ENCODE data around the gene CYP4F22. TPM values are rescaled to one million over a fixed set of nuclear protein-coding genes. Genes with fewer than 3 reads are reported as not detected.

CYP4F22 gene
- total RNA-seq, 1 experiment from 2014 or later, result not detected

GRCh38 chr19:15564534-15565168, 56.3 kb downstream of the CYP4F22 start:
- no TSS peak for BruUV-seq (replicated peaks)
- intact Hi-C loops (cut with micrococcal nuclease), result no loop called here
- CTCF ChIA-PET, result no interaction called here
- H3K27ac Mint-ChIP-seq (ENCODE audit: low read depth, unreplicated experiment), result no peak overlapping the region
- H3K4me1 Mint-ChIP-seq (ENCODE audit: insufficient read depth, unreplicated experiment), result peaks cover 12% of the 10 kb centered on the region
- peaks cover 27% of the 10 kb centered on the region for H3K27me3 Mint-ChIP-seq (ENCODE audit: insufficient read depth, unreplicated experiment)
- TF ChIP-seq CTCF (IDR thresholded peaks at IDR 0.05; ENCODE audit: unreplicated experiment), result no peak
- no peak overlapping the region for H3K4me3 Mint-ChIP-seq (ENCODE audit: unreplicated experiment)
- no peaks in the 10 kb centered on the region for H3K9me3 Mint-ChIP-seq (ENCODE audit: unreplicated experiment)
- no peaks in the 10 kb centered on the region for H3K36me3 Mint-ChIP-seq (ENCODE audit: insufficient read depth, unreplicated experiment)
- POLR2A ChIA-PET, result no interaction called here
- DNase-seq (ENCODE audit: unreplicated experiment), result no peak

GRCh38 chr19:15570420-15570819, 62.1 kb downstream of the CYP4F22 start:
- Mint-ChIP-seq H3K27ac (ENCODE audit: low read depth, unreplicated experiment) (no peak overlapping the region), H3K4me1 (ENCODE audit: insufficient read depth, unreplicated experiment) (no peaks in the 10 kb centered on the region), H3K36me3 (ENCODE audit: insufficient read depth, unreplicated experiment) (no peaks in the 10 kb centered on the region), H3K27me3 (ENCODE audit: insufficient read depth, unreplicated experiment) (peaks cover 48% of the 10 kb centered on the region), H3K9me3 (ENCODE audit: unreplicated experiment) (no peaks in the 10 kb centered on the region), H3K4me3 (ENCODE audit: unreplicated experiment) (no peak overlapping the region)
- intact Hi-C loops (cut with micrococcal nuclease), result no loop called here
- ChIA-PET POLR2A (no interaction called here), CTCF (no interaction called here)
- DNase-seq (ENCODE audit: unreplicated experiment), result no peak
- no TSS peak for BruUV-seq (replicated peaks)
- TF ChIP-seq CTCF (IDR thresholded peaks at IDR 0.05; ENCODE audit: unreplicated experiment), result no peak

- Mint-ChIP-seq H3K36me3 (ENCODE audit: insufficient read depth, unreplicated experiment) (no peaks in the 10 kb centered on the region), H3K4me3 (ENCODE audit: unreplicated experiment) (no peak overlapping the region), H3K27me3 (ENCODE audit: insufficient read depth, unreplicated experiment) (peaks cover 19% of the 10 kb centered on the region), H3K4me1 (ENCODE audit: insufficient read depth, unreplicated experiment) (no peaks in the 10 kb centered on the region), H3K9me3 (ENCODE audit: unreplicated experiment) (peaks cover 5% of the 10 kb centered on the region), H3K27ac (ENCODE audit: low read depth, unreplicated experiment) (no peak overlapping the region)
- CTCF ChIA-PET, result interaction anchor here (0.7 to 1.6 kb wide), 3 partner anchors 21 to 456 kb away, joined by 3 read pairs; no protein-coding TSS in a partner anchor
- TF ChIP-seq CTCF (IDR thresholded peaks at IDR 0.05; ENCODE audit: unreplicated experiment), result no peak
- no TSS peak for BruUV-seq (replicated peaks)
- intact Hi-C loops (cut with micrococcal nuclease), result no loop called here
- DNase-seq (ENCODE audit: unreplicated experiment), result no peak
- POLR2A ChIA-PET, result no interaction called here
Observed at GRCh38 chr19:15575406-15575805, 67.1 kb downstream of the CYP4F22 start.

GRCh38 chr19:15576526-15577156, 68.3 kb downstream of the CYP4F22 start:
- intact Hi-C loops (cut with micrococcal nuclease), result no loop called here
- H3K36me3 Mint-ChIP-seq (ENCODE audit: insufficient read depth, unreplicated experiment), result no peaks in the 10 kb centered on the region
- no TSS peak for BruUV-seq (replicated peaks)
- no peak for DNase-seq (ENCODE audit: unreplicated experiment)
- peaks cover 16% of the 10 kb centered on the region for H3K27me3 Mint-ChIP-seq (ENCODE audit: insufficient read depth, unreplicated experiment)
- H3K4me1 Mint-ChIP-seq (ENCODE audit: insufficient read depth, unreplicated experiment), result no peaks in the 10 kb centered on the region
- H3K9me3 Mint-ChIP-seq (ENCODE audit: unreplicated experiment), result peaks cover 5% of the 10 kb centered on the region
- H3K27ac Mint-ChIP-seq (ENCODE audit: low read depth, unreplicated experiment), result no peak overlapping the region
- TF ChIP-seq CTCF (IDR thresholded peaks at IDR 0.05; ENCODE audit: unreplicated experiment), result no peak
- H3K4me3 Mint-ChIP-seq (ENCODE audit: unreplicated experiment), result no peak overlapping the region
- CTCF ChIA-PET, result interaction anchor here (1.0 kb wide), 1 partner anchor 53 kb away, joined by 4 read pairs; no protein-coding TSS in a partner anchor
- POLR2A ChIA-PET, result no interaction called here

Measured in MCF 10A (cell line).